ENCODE data around the gene MRPS12.
A peak's percentile ranks its signal among the peaks of the same experiment; 100 is the strongest.

- TF ChIP-seq, protein P1, sequence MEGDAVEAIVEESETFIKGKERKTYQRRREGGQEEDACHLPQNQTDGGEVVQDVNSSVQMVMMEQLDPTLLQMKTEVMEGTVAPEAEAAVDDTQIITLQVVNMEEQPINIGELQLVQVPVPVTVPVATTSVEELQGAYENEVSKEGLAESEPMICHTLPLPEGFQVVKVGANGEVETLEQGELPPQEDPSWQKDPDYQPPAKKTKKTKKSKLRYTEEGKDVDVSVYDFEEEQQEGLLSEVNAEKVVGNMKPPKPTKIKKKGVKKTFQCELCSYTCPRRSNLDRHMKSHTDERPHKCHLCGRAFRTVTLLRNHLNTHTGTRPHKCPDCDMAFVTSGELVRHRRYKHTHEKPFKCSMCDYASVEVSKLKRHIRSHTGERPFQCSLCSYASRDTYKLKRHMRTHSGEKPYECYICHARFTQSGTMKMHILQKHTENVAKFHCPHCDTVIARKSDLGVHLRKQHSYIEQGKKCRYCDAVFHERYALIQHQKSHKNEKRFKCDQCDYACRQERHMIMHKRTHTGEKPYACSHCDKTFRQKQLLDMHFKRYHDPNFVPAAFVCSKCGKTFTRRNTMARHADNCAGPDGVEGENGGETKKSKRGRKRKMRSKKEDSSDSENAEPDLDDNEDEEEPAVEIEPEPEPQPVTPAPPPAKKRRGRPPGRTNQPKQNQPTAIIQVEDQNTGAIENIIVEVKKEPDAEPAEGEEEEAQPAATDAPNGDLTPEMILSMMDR (IDR thresholded peaks at IDR 0.05) = peak; percentile 85 to 99 (median 98)
- peak in 1 of 2 donors; percentile 51 for TF ChIP-seq POLR2A (IDR thresholded peaks at IDR 0.05)
Measured at GRCh38 chr19:38929929-38930775, 592 bp upstream of the MRPS12 start, which contains the start of gene SARS2.
